Mesothelial cell of epicardium (in vitro differentiated cells): ENCODE results near the gene SLC45A1. TPM values are rescaled to one million over a fixed set of nuclear protein-coding genes. Genes with fewer than 3 reads are reported as not detected.

ENCODE experiments used
- DNase-seq, 2 experiments: peaks; one replicate each; pipeline ENCODE4 v3.0.0; 2021; ENCODE audit warnings: low spot score in 2 of 2; ENCODE audit not compliant: unreplicated experiment in 2 of 2
- H3K27ac Mint-ChIP-seq: 2 replicates; pipeline ENCODE4 v1.8.0; 2021; ENCODE audit warnings: mixed read lengths
- H3K27me3 Mint-ChIP-seq: 2 replicates; pipeline ENCODE4 v1.8.0; 2021; ENCODE audit warnings: low read depth, mixed read lengths
- H3K36me3 Mint-ChIP-seq: 2 replicates; pipeline ENCODE4 v1.8.0; 2021; ENCODE audit warnings: mixed read lengths
- H3K4me1 Mint-ChIP-seq: 2 replicates; pipeline ENCODE4 v1.8.0; 2021; ENCODE audit warnings: mixed read lengths
- H3K4me3 Mint-ChIP-seq: 2 replicates; pipeline ENCODE4 v1.8.0; 2021; ENCODE audit warnings: mild to moderate bottlenecking, moderate library complexity, mixed read lengths
- H3K9me3 Mint-ChIP-seq: 2 replicates; pipeline ENCODE4 v1.8.0; 2021; ENCODE audit warnings: mixed read lengths
- total RNA-seq: library from RNA; stranded (reverse); gene quantifications from 3 replicates; pipeline ENCODE4 v1.2.1, GENCODE V29; 2021
- TF ChIP-seq, protein P1 (sequence below): fragments of 200-600 bp; sonication (generic); IDR thresholded peaks from one replicate; pipeline ENCODE4 v1.5.0; 2021; ENCODE audit warnings: antibody characterized with exemption; ENCODE audit not compliant: unreplicated experiment

SLC45A1 gene
- total RNA-seq, 1 donor from 2014 or later = 4.9 TPM

- Mint-ChIP-seq H3K4me1 (peaks cover 74% of the 10 kb centered on the region), H3K27me3 (no peaks in the 10 kb centered on the region), H3K9me3 (no peaks in the 10 kb centered on the region), H3K27ac (peak overlapping the region; percentile 95), H3K4me3 (no peak overlapping the region), H3K36me3 (no peaks in the 10 kb centered on the region)
- TF ChIP-seq, protein P1, sequence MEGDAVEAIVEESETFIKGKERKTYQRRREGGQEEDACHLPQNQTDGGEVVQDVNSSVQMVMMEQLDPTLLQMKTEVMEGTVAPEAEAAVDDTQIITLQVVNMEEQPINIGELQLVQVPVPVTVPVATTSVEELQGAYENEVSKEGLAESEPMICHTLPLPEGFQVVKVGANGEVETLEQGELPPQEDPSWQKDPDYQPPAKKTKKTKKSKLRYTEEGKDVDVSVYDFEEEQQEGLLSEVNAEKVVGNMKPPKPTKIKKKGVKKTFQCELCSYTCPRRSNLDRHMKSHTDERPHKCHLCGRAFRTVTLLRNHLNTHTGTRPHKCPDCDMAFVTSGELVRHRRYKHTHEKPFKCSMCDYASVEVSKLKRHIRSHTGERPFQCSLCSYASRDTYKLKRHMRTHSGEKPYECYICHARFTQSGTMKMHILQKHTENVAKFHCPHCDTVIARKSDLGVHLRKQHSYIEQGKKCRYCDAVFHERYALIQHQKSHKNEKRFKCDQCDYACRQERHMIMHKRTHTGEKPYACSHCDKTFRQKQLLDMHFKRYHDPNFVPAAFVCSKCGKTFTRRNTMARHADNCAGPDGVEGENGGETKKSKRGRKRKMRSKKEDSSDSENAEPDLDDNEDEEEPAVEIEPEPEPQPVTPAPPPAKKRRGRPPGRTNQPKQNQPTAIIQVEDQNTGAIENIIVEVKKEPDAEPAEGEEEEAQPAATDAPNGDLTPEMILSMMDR = no peak
- DNase-seq = no peak
These were observed 55.2 kb downstream of the SLC45A1 start for GRCh38 chr1:8373125-8373524.

DNA sequence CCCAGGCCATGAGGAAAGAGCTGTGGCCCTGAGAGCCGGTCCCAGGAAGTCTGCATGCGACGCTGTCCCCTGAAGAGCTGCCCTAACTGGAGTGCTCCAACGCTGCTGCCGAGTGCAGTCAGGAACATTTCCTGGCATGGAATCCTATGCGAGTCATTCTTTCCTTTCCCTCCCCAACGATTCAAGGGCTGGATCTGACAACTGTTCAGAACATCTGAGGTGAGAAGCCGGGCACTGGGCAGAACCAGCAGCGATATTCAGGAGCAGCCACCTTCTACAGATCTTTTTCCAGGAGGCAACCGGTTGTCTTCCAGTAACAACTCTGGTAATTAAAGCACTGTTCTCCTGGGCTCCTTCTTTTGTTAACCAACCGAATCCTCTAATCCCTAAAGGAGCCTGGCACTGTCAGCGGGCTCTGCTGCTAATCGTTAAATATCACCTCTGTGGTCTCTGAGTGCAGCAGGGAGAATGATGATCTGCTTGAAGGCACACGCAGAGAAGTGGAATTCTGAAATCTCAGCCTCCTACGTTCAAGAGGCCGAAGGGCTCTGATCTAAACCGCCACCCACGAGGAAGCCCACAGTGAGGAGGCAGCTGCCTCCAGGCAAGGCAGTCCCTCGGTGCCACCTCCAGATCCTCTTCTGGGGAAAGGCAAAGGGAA is 55.8 kb downstream of the SLC45A1 start:
- no peak for DNase-seq
- Mint-ChIP-seq H3K4me1 (peaks cover 80% of the 10 kb centered on the region), H3K27me3 (no peaks in the 10 kb centered on the region), H3K9me3 (no peaks in the 10 kb centered on the region), H3K36me3 (no peaks in the 10 kb centered on the region), H3K4me3 (no peak overlapping the region), H3K27ac (peak overlapping the region; percentile 95)
- TF ChIP-seq, protein P1 = no peak

DNA sequence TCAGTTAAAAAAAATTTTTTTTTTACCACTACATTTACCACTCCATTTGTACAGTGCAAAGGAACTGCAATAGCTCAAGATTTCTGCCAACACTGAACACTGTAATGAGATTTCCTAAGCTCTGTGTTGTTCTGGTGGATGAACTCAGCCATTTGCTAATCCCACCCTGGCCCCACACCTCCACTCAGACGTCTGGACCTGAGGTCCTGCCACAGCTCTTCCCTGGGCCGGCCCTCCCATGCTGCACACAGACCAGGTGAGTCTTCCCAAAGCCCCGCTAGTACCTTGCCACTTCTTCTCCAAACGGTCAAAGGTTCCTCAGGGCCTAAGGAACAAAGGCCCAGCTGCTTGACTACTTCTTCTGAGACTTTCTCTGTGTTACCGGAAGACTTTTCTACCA is 56.4 kb downstream of the SLC45A1 start:
- Mint-ChIP-seq H3K4me1 (peaks cover 87% of the 10 kb centered on the region), H3K4me3 (no peak overlapping the region), H3K27ac (peak overlapping the region; percentile 95), H3K9me3 (no peaks in the 10 kb centered on the region), H3K27me3 (no peaks in the 10 kb centered on the region), H3K36me3 (no peaks in the 10 kb centered on the region)
- DNase-seq = no peak
- TF ChIP-seq, protein P1 = no peak

- H3K4me1 Mint-ChIP-seq = peaks cover 87% of the 10 kb centered on the region
- no peaks in the 10 kb centered on the region for H3K27me3 Mint-ChIP-seq
- DNase-seq = no peak
- no peak overlapping the region for H3K4me3 Mint-ChIP-seq
- TF ChIP-seq, protein P1 = no peak
- peak overlapping the region; percentile 95 for H3K27ac Mint-ChIP-seq
- H3K36me3 Mint-ChIP-seq = no peaks in the 10 kb centered on the region
- no peaks in the 10 kb centered on the region for H3K9me3 Mint-ChIP-seq
These were observed 56.9 kb downstream of the SLC45A1 start for GRCh38 chr1:8374812-8375211.

DNA sequence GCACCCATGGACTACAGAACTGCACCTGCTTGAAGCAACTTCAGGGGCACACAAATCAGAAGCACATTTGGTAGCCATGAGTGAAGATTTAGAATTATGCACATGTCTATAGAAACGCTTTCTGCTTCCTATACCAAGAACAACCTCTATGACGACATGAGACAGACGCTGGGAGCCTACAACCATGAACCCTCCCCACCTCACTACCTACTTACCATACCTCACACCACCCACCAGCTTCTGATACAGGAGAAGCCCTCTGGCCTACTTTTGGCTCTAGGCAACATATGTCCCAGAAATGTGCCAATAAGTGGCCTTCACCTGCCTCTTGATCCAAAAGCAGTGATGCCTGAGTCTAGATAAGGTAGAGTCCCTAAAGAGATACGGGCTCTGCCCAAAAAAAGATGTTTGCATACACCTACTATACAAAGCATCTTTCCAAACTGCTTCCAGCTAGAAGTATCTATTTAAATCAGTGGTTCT is 58.5 kb downstream of the SLC45A1 start:
- no peaks in the 10 kb centered on the region for H3K27me3 Mint-ChIP-seq
- H3K36me3 Mint-ChIP-seq = peaks cover 3% of the 10 kb centered on the region
- no peaks in the 10 kb centered on the region for H3K9me3 Mint-ChIP-seq
- TF ChIP-seq, protein P1 = no peak
- no peak overlapping the region for H3K4me3 Mint-ChIP-seq
- no peak for DNase-seq
- peaks cover 80% of the 10 kb centered on the region for H3K4me1 Mint-ChIP-seq
- no peak overlapping the region for H3K27ac Mint-ChIP-seq
